OCI-LY3 (cell line): ENCODE results near the gene DCUN1D2.

Source experiments
- EZH2phosphoT487 ChIP-seq: fragments of 200-600 bp; shearing (Covaris generic); IDR thresholded peaks from 2 replicates; pipeline ENCODE4 v1.6.1; 2018; ENCODE audit warnings: antibody characterized with exemption, mixed run types, low read depth
- TF ChIP-seq, protein P1 (sequence below): fragments of 200-600, 300-600 bp; sonication (generic); IDR thresholded peaks from 2 replicates; pipeline ENCODE4 v1.5.1; 2014; ENCODE audit warnings: antibody characterized with exemption, low read length, low read depth

DNA sequence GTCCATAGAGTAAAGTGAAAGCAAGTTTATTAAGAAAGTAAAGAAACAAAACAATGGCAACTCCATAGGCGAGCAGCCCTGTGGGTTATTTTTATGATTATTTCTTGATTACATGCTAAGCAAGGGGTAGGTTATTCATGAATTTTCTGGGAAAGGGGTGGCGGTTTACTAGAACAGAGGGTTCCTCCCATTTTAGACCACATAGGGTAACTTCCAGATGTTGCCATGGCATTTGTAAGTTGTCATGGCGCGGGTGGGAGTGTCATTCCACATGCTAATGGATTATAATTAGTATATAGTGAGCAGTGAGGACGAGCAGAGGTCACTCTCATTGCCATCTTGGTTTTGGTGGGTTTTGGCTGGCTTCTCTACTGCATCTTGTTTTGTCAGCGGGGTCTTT lies 8.4 kb upstream of the DCUN1D2 start:
- TF ChIP-seq, protein P1, sequence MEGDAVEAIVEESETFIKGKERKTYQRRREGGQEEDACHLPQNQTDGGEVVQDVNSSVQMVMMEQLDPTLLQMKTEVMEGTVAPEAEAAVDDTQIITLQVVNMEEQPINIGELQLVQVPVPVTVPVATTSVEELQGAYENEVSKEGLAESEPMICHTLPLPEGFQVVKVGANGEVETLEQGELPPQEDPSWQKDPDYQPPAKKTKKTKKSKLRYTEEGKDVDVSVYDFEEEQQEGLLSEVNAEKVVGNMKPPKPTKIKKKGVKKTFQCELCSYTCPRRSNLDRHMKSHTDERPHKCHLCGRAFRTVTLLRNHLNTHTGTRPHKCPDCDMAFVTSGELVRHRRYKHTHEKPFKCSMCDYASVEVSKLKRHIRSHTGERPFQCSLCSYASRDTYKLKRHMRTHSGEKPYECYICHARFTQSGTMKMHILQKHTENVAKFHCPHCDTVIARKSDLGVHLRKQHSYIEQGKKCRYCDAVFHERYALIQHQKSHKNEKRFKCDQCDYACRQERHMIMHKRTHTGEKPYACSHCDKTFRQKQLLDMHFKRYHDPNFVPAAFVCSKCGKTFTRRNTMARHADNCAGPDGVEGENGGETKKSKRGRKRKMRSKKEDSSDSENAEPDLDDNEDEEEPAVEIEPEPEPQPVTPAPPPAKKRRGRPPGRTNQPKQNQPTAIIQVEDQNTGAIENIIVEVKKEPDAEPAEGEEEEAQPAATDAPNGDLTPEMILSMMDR, result no peak
- no peak for TF ChIP-seq EZH2phosphoT487
